Right renal pelvis (tissue), 4 donors: ENCODE results near the gene MAP3K3. TPM values are rescaled to one million over a fixed set of nuclear protein-coding genes. Genes with fewer than 3 reads are reported as not detected.

ENCODE experiments used
- DNase-seq, 4 donors: peaks; one replicate each; pipeline ENCODE4 v3.0.0-alpha.2; 2013; ENCODE audit warnings: low read depth in 4 of 4, low spot score in 3 of 4, missing footprints in 1 of 4
- polyA plus RNA-seq, 4 donors: library from polyadenylated mRNA; unstranded; fragments of 120-200 nt; gene quantifications; one replicate each; pipeline ENCODE4 v1.2.1, GENCODE V29; 2013; ENCODE audit not compliant: insufficient read length in 4 of 4

Gene MAP3K3
- polyA plus RNA-seq, 4 donors = 29.1 to 32.9 (median 29.7) TPM

DNA sequence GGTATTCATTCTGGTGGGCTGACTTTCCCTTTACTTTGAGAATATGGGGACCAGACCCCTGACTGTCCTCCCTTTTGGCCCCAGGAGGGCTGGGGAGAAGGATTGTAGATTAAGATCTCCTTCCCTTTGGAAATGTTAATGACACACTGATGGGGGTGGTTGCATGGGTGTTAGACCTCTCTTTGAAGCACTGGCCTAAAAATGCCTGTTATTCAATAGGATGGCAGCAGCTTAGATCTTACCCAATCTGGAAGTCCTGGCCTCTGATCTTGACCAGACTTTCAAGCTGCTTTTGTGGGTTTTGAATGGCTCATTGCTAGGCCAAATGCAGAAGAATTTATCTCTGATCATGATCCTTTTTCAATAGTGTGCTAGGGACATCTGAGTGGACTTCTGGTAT lies 25.7 kb downstream of the MAP3K3 start:
- no peak for DNase-seq

DNA sequence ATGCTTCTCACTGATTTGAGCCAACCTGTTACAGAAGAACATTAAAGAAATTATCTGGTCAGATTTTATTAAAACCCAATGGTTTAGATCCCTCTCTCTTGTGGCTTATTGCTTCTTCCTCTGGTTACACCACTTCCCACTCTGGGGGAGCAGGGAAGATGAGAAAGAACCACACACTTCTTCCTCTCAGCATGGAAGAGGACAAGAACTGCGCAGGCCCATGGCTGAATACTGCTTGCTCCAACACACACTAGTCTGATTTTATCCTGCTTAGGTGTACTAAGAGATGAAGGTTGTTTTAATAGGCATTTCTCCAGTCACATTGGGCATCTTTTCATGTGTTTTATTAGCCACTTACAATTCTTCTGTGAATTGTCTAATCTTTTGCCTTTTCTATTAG lies 27.6 kb downstream of the MAP3K3 start:
- DNase-seq = no peak

GRCh38 chr17:63652106-63652505 lies 29.9 kb downstream of the MAP3K3 start:
- no peak for DNase-seq

DNA sequence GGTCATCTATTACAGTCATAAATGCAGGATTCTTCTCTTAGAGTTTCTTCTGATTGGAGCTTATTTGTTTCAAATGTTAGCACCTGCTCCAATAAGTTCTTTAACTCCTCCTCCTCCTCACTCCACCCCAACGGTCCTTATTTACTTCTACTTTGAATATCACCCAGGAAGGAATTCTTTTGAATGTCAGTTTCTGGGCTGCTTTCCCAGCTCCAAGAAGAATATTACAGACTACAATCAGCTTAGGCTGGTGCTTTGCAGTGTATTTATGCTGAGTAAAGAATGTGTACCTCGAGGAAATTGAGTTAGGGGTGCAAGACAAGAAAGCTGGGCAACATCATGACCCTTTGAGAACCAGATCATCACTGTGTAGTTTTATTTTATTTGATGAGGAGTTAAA lies 30.8 kb downstream of the MAP3K3 start:
- no peak for DNase-seq

DNA sequence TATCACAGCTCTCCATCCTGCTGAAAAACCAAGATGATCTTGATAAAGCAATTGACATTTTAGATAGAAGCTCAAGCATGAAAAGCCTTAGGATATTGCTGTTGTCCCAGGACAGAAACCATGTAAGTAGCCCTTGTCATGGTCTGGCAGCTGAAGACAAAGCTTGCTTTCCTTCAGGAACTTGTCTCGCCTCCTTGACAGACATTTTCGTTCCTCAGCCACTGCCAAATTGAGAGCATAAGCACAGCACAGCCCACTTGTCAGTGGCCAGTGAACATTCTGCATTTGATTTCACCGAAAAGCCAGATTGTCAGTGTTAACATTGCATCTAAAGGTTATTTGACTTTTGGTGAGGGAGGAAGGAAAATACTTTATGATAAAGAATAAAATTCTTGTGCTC lies 35.6 kb downstream of the MAP3K3 start:
- DNase-seq = no peak

GRCh38 chr17:63658366-63658765 lies 36.1 kb downstream of the MAP3K3 start:
- DNase-seq = no peak

DNA sequence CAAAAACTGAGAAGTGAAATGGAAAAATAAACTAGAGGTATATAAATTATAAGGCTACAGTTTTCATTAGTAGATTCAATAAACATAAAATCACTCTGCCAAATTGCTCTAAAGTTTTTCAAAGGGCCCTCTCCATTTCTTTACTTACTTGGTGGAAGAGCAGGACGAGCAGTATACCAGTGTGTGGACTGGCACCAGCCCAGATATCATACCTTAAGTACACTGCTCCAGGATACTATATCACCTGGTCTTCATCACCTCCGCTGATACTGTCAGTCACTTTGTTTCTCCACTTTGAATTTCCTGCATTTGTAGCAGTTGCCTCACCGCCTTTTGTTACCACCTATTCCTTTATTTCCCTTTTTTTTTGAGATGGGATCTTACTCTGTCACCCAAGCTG lies 37.6 kb downstream of the MAP3K3 start:
- DNase-seq = no peak

GRCh38 chr17:63665527-63666214 lies 43.5 kb downstream of the MAP3K3 start:
- no peak for DNase-seq

- DNase-seq = no peak
Measured at GRCh38 chr17:63672856-63673255, 50.6 kb downstream of the MAP3K3 start.

DNA sequence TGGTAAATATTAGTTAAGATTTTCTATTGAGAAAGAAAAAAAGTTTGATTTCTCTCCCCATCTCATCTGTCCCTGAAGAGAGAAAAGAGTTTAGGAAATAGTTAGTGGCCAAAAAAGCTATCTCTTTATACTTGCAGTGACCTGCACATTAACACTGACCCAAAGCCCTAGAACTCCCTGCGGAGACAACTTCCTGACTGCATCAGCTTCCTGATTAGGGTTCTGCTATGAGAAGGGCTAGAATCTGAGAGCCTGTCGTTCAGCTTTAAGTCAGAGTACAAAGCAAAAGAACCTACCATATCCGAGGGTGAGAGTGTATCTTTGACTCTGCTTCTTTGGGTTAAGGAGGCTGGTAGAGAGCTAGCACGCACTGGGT lies 53.0 kb downstream of the MAP3K3 start:
- no peak for DNase-seq

DNA sequence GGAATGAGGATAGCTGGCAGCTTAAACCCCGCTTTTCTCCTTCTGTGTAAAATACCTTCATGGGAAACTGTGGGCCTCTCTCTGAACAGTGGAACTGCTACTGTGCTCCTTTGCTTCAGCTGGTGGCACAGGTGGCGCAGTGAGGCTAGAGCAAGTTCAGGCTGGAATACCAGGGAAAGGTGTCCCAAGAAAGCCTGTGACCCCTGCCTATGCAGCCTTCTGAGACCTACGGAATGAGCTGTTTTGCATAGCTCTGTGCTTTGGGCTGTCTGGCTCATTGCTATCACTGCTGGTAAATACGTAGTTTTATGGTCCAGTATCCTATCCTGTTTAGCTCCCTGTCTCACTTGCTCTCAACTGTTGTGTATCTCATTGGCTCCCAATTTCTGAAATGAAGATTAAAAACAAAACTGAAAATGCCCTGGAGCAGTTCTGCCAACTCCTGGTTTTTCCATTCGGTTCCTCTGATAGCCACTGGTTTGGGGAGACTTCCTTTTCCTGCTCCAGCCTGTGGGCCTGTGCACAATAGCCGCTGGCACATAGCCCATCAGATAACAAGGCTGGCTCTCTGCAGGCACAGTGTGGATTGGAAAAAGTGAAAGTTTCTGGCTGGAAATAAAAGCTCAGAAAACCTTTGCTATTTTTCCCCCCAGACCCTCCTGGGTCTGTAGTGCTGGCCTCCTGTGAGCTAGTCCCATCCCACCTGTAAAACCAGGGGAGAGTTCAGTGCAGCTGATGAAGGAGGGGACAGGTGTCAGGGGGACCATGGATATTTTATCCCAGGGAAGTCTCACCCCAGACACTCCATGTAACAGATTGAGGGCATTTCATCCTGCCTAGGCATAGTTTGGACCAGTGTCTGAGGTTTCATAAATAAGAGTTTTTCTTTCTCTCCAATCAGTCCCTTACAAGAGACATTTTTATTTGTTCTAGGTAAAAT lies 53.7 kb downstream of the MAP3K3 start:
- peak in 3 of 4 donors; percentile 31 to 58 (median 51) for DNase-seq

DNA sequence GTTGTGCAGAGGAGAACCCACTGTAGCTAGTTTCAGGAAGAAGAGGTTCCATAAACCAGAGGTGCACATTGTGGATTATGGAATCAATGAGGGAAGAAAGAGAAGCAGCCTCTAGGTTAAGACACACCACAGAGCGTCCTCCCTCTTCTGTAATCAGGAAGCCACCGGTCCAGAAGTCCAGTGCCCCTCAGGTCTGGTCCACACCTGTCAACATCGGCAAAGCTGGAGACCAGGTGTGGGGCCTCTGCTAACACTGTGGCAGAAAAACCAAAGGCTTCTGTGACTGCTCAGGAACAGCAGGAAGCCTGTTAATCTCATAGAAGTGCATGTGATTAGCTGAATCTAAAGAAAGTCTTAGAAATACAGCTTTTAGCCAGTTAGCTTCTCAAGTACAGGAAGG lies 54.4 kb downstream of the MAP3K3 start:
- no peak for DNase-seq

- no peak for DNase-seq
Measured at GRCh38 chr17:63679214-63679613, 57.0 kb downstream of the MAP3K3 start.

- no peak for DNase-seq
Measured at GRCh38 chr17:63680700-63681099, 58.5 kb downstream of the MAP3K3 start.

- no peak for DNase-seq
Measured at GRCh38 chr17:63681530-63681929, 59.3 kb downstream of the MAP3K3 start.

GRCh38 chr17:63682441-63682840 lies 60.2 kb downstream of the MAP3K3 start:
- DNase-seq = no peak

- no peak for DNase-seq
Measured at GRCh38 chr17:63682981-63683380, 60.8 kb downstream of the MAP3K3 start.

- DNase-seq = no peak
Measured at GRCh38 chr17:63685041-63685440, 62.8 kb downstream of the MAP3K3 start.

DNA sequence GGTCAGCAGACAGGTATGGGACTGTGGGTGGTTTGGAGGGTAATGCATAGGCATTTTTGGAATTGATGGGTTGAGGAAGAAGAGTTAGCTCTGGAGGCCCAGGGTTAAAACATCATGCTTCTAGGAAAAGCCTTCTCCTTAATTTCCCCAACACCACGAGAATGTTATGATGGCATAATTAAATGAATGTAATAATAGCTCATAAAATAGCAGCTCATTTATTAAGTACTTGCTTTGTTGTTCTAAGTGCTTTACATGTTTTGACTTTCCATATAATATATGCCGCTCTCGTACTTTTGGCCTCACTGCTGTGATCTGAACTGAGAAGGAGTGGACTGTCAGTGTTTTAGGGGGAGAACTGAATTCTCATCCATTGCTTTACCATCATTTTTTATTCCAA lies 63.4 kb downstream of the MAP3K3 start:
- no peak for DNase-seq

DNA sequence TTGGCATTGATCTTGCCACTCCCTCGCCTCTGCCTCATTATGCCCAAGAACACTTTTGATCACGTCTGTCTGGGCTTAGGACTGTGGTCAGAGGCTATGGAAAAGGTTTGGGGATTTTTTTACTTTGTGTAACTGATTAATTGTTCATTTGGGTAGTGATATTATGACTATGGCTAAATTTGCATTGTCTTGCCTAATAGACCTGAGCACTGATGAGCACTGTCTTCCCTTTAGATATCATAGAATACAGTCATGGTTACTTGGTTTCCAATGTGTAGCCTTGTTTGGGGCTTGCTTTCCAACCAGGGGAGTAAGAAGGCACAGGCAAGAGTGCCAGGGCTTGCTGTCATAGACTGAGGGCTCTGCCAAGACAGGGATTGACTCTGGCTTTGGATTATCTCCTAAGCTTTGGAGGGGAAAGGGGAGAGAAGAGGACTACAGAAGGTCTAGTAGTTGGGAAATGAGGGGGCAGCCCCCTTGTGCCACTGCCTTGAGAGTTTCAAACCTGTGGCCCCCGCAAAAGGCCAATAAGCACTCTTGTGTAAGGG lies 64.0 kb downstream of the MAP3K3 start:
- DNase-seq = no peak

DNA sequence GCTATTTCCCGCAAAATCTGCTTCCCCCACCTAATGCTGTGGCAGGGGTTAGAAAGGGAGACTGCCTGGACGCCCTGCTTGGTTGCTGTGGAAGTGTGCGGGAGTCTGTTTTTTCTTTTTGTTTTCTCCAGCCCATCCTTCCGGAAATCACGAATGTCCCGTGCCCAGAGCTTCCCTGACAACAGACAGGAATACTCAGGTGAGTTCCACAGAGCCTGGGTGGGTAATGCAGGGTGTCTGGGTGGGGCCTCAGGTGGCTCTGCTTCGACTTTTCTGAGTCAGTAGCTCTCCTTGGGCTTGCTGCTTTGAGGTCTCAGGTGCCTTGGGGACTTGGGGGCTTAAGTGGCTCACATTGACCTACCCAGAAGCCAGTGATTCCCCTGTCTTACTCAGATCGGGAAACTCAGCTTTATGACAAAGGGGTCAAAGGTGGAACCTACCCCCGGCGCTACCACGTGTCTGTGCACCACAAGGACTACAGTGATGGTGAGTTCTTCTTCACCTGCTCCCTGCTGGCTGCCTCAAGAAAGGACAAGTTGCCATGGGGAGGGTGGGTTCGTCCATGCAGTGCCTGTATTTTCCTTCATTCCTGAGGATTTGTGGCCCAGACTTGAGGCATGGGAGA lies 66.3 kb downstream of the MAP3K3 start:
- no peak for DNase-seq
